Stimulated activated CD4-positive, alpha-beta T cell treated with anti-CD3 and anti-CD28 coated beads, Interleukin-15, amount 100 ng/mL, for 24 hours (primary cell): ENCODE data around the gene RGS3.
A peak's percentile ranks its signal among the peaks of the same experiment; 100 is the strongest.

Experiments used
- DNase-seq: peaks from one replicate; pipeline ENCODE4 v3.0.0-alpha.2; 2020

RGS3 gene

GRCh38 chr9:113514061-113514460, 50.5 kb downstream of the RGS3 start:
- no peak for DNase-seq

DNA sequence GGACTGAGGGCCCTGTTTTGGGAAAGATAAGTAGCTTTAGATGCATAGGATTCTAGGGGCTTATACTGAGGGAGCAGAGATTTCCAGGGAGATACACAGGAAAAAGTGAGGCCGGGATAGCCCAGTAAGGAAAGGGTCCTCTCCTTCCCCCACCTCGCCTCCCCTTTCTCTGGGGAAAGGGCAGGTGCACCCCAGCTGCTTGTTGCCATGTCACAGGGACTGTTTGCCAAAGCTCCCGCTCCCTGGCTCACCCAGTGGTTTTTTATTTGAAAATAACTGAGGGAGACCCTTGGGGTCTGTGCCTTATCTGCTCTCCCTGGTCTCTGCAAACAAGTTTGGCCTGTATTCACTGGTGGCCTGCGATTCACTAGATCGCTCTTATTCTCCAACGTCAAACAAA, 51.2 kb downstream of the RGS3 start:
- no peak for DNase-seq

DNA sequence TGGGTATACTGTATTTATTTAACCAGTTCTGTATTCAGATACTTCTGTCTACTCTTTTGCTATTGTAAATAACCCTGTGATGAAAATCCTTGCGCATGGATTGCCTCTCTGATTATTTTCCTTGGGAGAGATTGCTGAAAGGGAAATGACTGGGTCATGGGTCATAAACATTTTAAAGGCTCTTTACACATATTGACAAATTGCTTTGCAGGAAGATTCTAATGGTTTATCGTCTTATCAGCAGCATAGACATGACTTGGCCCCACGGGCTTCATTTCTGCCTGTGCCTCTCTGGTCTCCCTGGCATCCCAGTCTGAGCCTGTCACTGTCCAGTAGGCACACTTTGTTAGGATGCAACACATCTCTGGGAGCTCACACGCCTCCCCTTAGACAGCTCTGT, 52.3 kb downstream of the RGS3 start:
- no peak for DNase-seq

GRCh38 chr9:113516840-113517577, 53.5 kb downstream of the RGS3 start:
- peak; percentile 88 for DNase-seq

- no peak for DNase-seq
Measured at GRCh38 chr9:113519426-113520108, 56.0 kb downstream of the RGS3 start.

DNA sequence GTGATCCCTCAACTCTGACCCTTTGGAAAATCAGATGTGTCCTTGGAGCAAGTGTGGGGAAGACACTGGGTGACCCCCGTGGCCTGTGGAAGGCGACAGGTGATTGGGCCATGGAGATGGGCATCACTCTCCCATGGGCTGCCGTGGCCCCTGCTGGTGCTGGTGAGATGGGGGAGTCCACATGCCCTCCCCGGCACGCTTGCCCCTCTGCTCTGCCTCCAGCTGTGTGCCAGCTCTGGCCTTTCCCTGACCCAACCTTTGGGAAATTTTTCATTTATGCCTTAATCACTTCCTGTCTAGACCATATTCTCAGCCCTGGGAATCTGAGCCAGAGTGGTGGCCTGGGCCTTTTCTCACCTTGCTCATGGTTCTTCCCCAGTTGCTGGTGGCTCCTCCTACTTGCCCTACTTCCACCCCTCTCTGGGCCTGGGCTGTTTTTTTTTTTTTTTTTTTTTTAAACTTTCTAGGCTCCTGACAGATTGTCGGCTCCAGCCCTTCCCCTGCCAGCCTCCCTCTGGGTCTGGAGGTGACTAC, 56.6 kb downstream of the RGS3 start:
- DNase-seq = peak; percentile 67

DNA sequence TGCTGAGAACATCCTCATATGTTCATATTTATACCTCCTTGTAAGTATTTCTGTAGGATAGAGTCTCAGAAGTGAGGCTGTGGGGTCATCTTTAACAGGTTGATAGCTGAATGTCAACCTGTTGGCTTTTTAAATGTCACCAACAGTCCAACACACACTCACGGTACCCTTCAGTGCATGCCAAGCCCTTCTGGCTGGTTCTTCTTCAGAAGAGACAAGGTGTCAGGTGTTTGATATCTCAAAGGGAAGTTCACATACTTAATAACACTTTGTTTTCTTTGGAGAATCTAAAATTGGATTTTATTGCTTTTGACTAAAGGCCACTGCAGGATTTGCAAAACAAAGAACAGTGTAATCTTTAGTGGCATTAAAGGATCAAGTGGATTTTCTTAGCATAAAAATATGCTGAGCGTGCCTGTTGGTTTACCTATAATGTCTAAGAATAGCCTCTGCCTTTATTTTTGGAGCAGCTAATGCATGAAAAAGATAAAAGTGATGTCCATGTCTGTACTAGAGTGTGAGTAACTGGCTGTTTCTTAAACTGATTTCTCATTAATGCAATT, 58.2 kb downstream of the RGS3 start:
- DNase-seq = no peak

GRCh38 chr9:113522419-113522818, 58.9 kb downstream of the RGS3 start:
- no peak for DNase-seq

GRCh38 chr9:113522858-113523257, 59.3 kb downstream of the RGS3 start:
- no peak for DNase-seq

DNA sequence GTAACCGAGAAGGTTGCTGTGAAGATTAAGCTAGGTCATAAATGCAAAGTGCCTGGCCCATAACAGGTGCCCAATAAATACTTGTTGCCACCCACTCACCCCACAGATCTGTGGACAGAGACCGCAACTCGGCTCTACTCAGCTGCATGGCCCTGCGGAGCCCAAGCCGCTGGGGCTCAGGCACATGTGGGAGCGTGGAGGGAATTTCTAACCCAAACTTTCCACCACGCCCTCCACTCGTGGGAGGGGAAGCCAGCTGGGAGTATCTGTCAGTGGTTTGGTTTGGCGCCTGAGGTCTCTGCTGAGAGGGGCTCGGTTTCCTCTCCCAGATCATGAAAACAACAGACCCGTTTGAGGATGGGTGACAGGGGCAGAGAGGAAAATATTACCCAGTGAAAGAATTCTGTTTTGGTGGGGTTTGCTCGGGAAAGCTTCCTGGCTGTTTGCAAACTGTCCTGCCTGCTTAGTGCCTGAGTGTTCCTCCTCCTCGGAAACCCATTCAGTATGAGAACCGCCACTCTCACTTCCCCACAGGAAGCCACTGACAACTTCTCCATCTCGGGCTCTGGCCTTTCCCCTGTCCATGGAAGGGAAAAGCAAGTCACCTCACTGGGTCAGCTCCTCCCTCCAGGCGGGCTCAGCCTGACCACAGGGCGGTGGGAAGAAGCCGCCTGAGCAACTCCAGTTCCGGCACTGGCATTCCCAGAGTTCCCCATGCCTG, 60.1 kb downstream of the RGS3 start:
- peak; percentile 91 for DNase-seq

DNA sequence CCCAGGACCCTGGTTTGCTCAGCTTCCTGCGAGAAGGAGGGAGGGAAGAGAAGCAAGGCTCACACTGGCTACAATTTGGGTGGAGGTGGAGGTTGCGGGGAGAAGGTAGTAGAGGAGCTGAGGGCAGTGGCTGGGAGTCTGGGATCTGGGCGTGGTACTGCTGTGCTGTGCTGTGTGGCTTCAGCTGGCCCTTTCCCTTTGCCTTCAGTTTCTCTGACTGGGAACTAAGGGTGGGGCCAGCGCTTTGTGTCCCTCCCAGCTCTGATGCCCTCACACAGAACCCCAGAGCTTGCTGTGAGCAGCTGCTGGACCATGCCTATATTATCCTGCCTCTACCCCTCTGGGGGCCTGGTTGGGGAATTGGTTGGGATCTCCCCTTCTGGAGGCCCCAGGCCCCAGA, 60.9 kb downstream of the RGS3 start:
- no peak for DNase-seq

GRCh38 chr9:113525205-113525604, 61.7 kb downstream of the RGS3 start:
- DNase-seq = no peak

- no peak for DNase-seq
Measured at GRCh38 chr9:113525831-113526230, 62.3 kb downstream of the RGS3 start.

DNA sequence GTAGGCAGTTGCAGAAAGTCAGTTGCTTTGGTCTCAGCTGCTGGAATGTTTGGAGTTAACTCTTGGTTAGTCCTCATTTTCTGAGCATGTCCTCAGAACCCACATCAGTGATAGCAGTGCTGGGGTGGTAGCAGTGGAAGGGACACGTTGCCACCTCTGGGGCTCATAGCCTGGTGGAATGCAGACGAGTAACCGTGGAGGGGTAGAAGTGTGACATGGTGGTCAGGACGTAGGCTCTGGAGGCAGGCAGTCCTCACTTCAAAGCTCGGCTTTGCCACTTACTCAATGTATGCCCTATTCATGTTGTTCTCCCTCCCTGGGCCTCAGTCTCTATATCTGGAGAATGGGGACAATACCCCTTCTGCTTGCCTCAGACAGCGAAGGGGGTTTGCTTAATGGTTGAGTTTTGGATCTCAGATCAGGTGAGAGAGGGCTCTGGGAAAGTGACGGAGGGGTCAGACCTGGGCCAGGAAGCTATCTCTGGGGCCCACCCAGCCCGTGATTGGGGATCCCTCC, 62.8 kb downstream of the RGS3 start:
- no peak for DNase-seq

DNA sequence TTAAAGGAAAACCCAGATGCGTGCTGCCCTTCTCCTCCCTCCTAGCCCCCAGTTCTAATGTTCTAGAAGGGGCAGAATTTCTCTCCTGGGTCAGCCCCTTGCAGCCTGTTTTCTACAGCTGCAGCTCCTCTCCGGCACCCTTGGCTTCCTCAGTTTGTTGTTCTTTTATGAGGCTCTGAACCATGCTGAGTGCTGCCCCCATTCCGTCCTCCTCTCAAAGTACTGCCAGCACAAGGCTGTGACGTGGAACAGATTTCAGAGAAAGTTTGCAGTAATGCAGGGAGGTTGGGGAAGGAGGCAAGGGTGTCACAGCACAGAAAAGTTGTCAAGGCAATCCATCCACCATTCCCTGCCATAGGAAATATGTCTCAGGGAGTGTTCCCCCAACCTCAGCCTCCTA, 63.3 kb downstream of the RGS3 start:
- DNase-seq = no peak

DNA sequence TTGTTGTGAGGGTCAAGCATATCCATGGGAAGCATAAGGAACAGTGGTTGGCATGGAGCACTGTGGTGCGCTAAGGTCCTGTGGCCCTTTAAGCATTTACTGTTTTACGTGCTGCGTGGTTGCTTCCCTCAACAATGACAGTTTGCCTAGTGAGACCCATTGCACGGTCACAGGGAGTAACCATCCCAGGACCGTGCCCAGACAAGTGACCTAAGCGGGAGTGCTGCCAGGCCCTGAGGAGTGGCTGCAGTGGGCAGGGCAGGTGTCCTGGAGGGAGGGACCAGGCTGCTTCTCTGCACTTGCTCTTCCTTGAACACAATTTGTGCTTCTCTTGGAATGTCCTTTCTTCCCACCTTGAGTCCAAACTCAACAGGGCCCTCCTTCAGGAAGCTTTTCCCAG, 64.6 kb downstream of the RGS3 start:
- DNase-seq = no peak

GRCh38 chr9:113528811-113529210, 65.3 kb downstream of the RGS3 start:
- DNase-seq = no peak

- no peak for DNase-seq
Measured at GRCh38 chr9:113529336-113530009, 65.9 kb downstream of the RGS3 start.

DNA sequence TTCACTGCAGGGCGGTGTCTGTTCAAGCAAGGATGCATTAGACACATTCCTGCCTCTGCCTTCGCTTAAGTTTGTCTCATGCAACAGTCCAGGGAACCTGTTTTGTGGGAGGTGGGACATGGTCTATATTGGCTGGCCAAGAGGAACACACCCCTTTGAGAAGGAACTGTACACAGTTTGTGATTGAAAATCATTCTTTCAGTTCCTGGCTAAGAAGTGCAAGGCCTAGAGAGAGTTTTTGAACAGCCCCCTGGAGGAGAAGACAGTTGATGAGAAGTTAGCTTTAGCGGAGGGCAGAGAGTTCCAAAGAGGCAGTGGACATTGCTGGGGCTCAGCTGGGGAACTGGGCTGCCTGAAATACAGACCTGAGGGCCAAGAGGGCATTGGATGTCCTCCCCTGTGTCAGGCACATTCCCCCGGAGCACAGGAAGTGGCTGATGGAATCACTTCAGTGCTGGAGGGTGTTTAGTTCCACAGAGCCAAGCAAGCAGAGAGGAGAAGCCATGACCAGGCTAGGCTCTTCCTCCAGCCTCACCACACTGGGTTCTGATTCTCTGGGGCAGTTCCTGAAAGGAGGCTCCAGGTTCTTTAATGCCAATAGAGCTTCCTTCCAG, 66.6 kb downstream of the RGS3 start:
- no peak for DNase-seq

GRCh38 chr9:113530942-113531341, 67.4 kb downstream of the RGS3 start:
- DNase-seq = no peak

DNA sequence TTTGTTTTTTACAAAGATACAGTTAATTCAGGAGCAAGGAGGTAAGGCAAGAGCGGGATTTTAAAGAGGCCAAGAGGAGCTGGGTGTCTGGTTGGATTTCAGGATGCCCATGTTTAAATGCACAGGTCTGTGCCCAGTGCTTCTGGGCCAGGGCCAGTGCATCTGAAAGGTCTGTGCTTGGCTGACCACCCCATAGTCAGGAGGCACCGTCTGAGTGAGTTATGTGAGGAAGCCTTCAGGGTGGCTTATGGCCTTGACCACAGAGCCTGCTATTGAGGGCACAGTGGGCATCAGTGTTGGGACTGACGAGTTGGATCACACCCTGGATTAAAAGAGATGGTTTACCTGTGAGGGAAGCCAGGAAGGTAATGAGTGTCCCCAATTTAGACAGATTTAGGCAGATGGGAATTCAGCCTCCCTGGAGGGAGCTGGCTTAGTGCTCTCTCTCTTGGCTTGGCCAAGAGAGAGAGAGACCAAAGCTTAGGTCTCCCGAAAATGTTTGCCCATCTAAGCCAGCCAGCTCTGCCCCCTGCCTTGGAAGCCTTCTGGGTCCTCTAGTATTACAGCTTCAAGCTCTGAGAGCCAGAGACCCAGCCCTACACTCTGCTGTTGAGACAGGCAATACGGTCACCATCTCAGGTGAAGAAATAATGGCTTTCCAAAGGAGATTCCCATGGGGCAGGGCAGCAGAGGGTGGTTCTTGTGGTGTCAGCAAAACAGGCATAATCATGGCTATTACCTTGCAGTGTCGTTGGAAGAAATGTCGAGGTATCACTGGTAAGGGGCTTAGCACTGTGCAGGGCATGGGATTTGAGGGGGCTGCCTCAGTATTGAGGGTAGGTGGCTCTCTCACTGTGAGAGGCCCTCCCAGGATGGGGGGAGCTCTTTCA, 68.6 kb downstream of the RGS3 start:
- no peak for DNase-seq
